ENCODE measurements around the gene TULP1. TPM values are rescaled to one million over a fixed set of nuclear protein-coding genes. Genes with fewer than 3 reads are reported as not detected.

The TULP1 gene
- total and polyA plus RNA-seq, 2 of the 8 experiments (the other 6 are each of a cell fraction or from before 2014, with no cell fraction given), result 3.2 to 6.8 TPM

DNA sequence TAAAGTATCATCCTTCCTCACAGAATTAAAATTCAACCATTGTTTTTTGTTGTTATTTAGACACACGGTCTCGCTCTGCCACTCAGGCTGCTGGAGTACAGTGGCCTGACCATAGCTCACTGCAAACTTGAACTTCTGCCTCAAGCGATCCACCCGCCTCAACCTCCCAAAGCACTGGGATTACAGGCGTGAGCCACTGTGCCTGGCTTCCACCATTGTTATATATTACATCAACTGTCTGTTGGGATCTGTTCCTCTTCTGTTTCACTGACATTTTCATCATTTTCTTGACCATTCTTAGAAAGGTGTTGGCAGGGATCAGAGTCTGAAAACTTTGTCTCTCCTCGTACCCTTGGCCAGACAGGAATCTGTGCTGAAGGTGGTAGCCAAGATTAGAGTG is 21.3 kb upstream of the TULP1 start:
- Histone ChIP-seq H2BK120ac (replicated peaks; ENCODE audit: low read depth, low read length) (no peak overlapping the region), H3K36me3 (ENCODE audit: control insufficient read depth in 2 of 4, insufficient read depth in 4 of 4, low read length in 3 of 4) (no peaks in the 10 kb centered on the region), H3K14ac (ENCODE audit: insufficient read length) (no peak overlapping the region), H3K9ac (replicated peaks in 1 of 4; ENCODE audit: extremely low read depth in 1 of 4, low read depth in 3 of 4, low read length in 3 of 4) (no peak overlapping the region), H3K4me3 (ENCODE audit: extremely low read depth in 1 of 4, insufficient read depth in 2 of 4, low read depth in 3 of 4, low read length in 4 of 4) (no peak overlapping the region), H4K20me1 (replicated peaks in 1 of 2; ENCODE audit: control insufficient read depth in 1 of 2, insufficient read depth in 2 of 2, low read length in 2 of 2) (no peaks in the 10 kb centered on the region), H4K5ac (ENCODE audit: insufficient read length, low read depth, low read length) (no peak overlapping the region), H2AFZ (ENCODE audit: low read length) (peak overlapping the region; percentile 89), H3K9me3 (ENCODE audit: insufficient read depth in 2 of 2, low read depth in 1 of 2, low read length in 1 of 2) (no peaks in the 10 kb centered on the region), H2BK5ac (ENCODE audit: low read depth, low read length) (0 out of 2 replicates have a peak overlapping the region, but pooled peaks have one; percentile 18), H3K18ac (ENCODE audit: extremely low read depth, low read length) (peak overlapping the region; percentile 38; the same call in 1 of the 2 replicates), H3K23me2 (ENCODE audit: low read depth, low read length) (no peaks in the 10 kb centered on the region), H2BK15ac (ENCODE audit: low read length) (no peak overlapping the region), H3K27ac (ENCODE audit: low read depth, low read length) (no peak overlapping the region), H2BK12ac (ENCODE audit: low read depth, low read length) (0 out of 2 replicates have a peak overlapping the region, but pooled peaks have one; percentile 44), H3K4ac (replicated peaks; ENCODE audit: insufficient read length, low read depth, low read length) (no peak overlapping the region), H3K56ac (replicated peaks; ENCODE audit: insufficient read length, low read depth, low read length) (no peak overlapping the region), H4K8ac (ENCODE audit: extremely low read depth, insufficient read depth, low read length) (no peak overlapping the region), H4K91ac (replicated peaks; ENCODE audit: insufficient read length, low read length) (no peak overlapping the region), H3K79me1 (ENCODE audit: low read depth, low read length) (no peaks in the 10 kb centered on the region), H3K4me2 (ENCODE audit: insufficient read depth in 1 of 2, low read depth in 2 of 2, low read length in 2 of 2) (0 out of 4 replicates have a peak overlapping the region, but pooled peaks of 1 of the 2 experiments have one; percentile 9), H3K23ac (ENCODE audit: insufficient read length) (no peak overlapping the region), H2AK5ac (ENCODE audit: low read depth, low read length) (no peak overlapping the region; the same call in 1 of the 2 replicates), H3K4me1 (replicated peaks in 1 of 4; ENCODE audit: control insufficient read depth in 3 of 4, insufficient read depth in 4 of 4, low read length in 3 of 4) (peaks cover 2 to 9% (median 6%) of the 10 kb centered on the region in 4 experiments; a peak in 5 of 7 replicates), H2BK20ac (ENCODE audit: low read length) (no peak overlapping the region), H3K27me3 (replicated peaks in 1 of 4; ENCODE audit: control insufficient read depth in 3 of 4, extremely low read depth in 1 of 4, insufficient read depth in 3 of 4, low read length in 3 of 4) (no peaks in the 10 kb centered on the region), H3K79me2 (ENCODE audit: control insufficient read depth in 1 of 2, insufficient read depth in 2 of 2, low read length in 2 of 2) (no peaks in the 10 kb centered on the region)
- DNase-seq (ENCODE audit: low read depth in 1 of 2, low spot score in 2 of 2) (no peak), FAIRE-seq (no peak)
- ChIA-PET CTCF (ENCODE audit: partially characterized antibody) (interaction anchor here (0.6 to 32.2 kb wide), 4 partner anchors 5 to 202 kb away, joined by 3 to 521 read pairs (median 276); no protein-coding TSS in a partner anchor), POLR2A (ENCODE audit: partially characterized antibody) (interaction anchor here (1.0 kb wide), 1 partner anchor 61 kb away, joined by 3 read pairs; no protein-coding TSS in a partner anchor)
- WGBS, 2 experiments (ENCODE audit: extremely low coverage in 1 of 2, insufficient coverage in 1 of 2, insufficient read length in 1 of 2, insufficient replicate concordance in 2 of 2, low coverage in 1 of 2, low lambda C conversion rate in 2 of 2, missing lambda C conversion rate in 1 of 2), result 83% methylated on average over 6 of the region's 6 CpGs; no CpG with 5 or more reads in 1 of the 2 experiments
- TF ChIP-seq EZH2 (IDR thresholded peaks at IDR 0.05; ENCODE audit: low read depth, low read length, severe bottlenecking), result no peak
